Esophagus mucosa (tissue), 1 donor: ENCODE data around the gene TAF7L. TPM values are rescaled to one million over a fixed set of nuclear protein-coding genes. Genes with fewer than 3 reads are reported as not detected.
"Not testable (repeated sequence)": the region's sequence is repeated elsewhere in the genome, so short reads cannot be mapped to it uniquely, and the experiment has no call there.

ENCODE experiments used
- ATAC-seq: fragments of 200-7000 bp; cut with Tn5 transposase; one replicate; pipeline ENCODE4 v1.9.1; 2020
- total RNA-seq: library from RNA; stranded (reverse); gene quantifications from one replicate; pipeline ENCODE4 v1.2.4, GENCODE V29; 2023
- donor health status: DM: yes; HTN: yes; CAD: no.

Gene TAF7L, protein sequence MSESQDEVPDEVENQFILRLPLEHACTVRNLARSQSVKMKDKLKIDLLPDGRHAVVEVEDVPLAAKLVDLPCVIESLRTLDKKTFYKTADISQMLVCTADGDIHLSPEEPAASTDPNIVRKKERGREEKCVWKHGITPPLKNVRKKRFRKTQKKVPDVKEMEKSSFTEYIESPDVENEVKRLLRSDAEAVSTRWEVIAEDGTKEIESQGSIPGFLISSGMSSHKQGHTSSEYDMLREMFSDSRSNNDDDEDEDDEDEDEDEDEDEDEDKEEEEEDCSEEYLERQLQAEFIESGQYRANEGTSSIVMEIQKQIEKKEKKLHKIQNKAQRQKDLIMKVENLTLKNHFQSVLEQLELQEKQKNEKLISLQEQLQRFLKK
- total RNA-seq: 0.12 TPM

DNA sequence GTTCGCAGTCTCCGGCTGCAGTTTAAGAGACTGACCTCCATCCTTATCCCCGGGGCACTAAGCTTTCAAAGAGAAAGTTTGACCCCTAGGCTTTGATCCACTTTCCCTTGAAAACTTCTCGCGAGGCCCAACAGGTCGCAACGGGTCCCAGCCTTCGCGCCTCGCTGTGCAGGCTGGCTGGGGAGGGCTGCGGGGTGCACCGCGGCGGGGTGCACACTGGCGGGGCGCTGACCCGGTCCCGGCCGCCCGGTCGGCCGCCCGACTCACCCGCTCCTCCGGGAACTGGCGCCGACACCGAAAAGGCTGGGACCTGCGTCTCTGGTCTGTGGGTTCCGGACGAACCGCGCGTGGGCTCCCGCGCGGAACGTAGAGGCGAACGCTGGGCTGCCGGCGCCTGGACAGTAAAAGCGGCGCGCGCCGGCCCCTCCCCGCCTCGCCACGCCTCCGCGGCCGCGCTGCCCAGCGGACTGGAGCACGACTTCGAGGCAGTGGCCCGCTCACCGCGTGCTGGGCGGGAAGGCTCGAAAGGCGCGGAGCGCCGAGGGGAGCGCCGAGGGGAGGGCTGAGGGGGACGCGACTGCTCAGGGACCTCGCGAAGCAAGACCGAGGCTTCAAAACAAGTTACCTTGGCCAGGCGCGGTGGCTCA, at the start of gene TAF7L:
Gene TAF7L, minus strand, starts transcription at position 378 of the 647 bp plus-strand sequence. CDS start 3,791 bp downstream, outside the sequence.
- ATAC-seq: no peak

DNA sequence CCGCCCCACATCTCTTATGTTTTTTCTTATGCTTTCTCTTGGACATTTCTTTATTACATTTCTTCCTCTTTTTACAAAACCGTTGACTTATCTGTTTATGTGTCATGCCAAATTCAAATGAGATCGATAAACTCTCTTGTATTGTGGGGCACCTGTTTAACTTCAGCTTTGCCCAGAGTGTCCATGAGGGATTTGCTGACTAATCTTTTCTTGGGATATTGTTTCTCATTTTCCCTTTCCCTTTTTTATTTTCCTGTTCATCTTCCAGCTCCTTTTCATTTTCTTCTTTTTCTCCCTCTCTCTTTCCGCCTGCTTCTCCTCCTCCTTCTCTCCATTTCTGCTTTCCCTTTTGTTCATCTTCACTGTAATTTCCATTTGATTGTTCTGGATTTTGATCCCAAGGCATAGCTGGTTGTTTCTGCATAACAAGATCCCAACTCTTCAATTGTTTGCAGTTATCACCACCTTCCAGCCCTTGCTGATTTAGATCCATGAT, 46.7 kb upstream of the TAF7L start:
- ATAC-seq: no peak

DNA sequence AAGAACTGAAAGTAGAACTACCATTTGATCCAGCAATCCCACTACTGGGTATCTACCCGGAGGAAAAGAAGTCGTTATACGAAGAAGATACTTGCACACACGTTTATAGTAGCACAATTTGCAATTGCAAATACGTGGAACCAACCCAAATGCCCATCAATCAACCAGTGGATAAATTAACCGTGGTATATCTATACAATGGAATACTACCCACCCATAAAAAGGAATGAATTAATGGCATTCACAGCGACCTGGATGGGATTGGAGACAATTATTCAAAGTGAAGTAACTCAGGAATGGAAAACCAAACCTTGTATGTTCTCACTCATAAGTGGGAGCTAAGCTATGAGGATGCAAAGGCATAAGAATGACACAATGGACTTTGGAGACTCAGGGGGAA, 43.2 kb upstream of the TAF7L start:
- ATAC-seq: not testable (repeated sequence)

DNA sequence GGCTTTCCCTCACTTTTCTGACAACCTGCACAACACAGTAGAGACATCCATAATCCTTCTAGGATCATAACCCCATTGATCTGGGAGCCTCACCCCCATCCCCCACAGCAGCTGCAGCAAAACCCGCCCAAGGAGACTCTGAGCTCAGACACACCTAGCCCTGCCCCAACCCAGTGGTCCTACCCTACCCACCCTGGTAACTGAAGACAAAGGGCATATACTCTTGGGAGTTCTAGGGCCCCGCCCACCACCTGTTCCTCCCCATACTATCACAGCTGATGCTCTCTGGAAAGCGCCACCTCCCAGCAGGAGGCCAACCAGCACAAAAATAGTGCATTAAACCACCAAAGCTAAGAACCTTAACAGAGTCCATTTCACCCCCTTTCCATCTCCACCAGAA, 35.5 kb upstream of the TAF7L start:
- not testable (repeated sequence) for ATAC-seq

DNA sequence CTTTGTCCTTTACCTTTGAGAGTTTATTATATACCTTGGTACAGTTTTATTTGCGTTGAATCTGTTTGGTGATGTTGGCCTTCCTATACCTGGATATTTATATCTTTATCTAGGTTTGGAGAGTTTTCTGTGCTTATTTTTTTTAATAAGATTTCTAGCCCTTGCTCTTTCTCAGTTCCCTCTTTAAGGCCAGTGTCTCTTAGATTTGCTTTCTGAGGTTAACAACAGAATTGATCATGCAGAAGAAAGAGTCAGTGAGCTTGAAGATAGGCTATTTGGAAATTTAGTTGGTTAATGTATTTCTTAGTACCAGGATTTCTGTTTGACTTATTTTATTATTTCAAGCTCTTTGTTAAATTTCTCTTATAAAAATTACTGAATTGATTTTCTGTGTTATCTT, 12.7 kb upstream of the TAF7L start:
- no peak for ATAC-seq

DNA sequence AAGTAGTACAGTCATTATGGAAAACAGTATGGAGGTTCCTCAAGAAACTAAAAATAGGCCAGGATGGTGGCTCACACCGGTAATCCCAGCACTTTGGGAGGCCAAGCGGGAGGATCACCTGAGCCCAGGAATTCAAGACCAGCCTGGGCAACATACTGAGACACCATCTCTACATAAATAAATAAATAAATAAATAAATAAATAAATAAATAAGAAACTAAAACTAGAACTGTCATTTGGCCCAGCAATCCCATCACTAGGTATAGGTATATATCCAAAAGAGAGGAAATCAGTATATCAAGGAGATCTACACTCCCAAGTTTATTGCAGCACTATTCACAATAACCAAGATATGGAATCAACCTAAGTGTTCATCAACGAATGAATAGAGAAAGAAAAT, 4.5 kb upstream of the TAF7L start:
- ATAC-seq: not testable (repeated sequence)

DNA sequence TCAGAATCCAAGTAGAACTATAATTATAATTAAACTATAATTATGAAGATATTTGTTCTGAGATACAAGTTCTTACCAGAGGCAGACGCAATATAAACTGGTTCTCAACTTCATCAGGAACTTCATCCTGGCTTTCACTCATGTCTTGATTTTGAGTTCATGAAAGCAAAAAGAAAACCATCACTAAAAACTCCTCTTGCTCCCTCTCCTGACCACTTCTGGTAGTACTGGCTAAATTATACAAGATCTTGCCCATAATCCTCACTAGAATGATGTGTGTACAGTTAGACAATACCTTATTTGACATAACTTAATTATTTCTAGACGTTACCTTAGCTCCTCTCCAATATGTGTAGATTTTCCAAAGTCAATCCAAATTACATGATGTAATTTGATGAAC, 3.7 kb downstream of the TAF7L start:
- ATAC-seq: peak; percentile 42

DNA sequence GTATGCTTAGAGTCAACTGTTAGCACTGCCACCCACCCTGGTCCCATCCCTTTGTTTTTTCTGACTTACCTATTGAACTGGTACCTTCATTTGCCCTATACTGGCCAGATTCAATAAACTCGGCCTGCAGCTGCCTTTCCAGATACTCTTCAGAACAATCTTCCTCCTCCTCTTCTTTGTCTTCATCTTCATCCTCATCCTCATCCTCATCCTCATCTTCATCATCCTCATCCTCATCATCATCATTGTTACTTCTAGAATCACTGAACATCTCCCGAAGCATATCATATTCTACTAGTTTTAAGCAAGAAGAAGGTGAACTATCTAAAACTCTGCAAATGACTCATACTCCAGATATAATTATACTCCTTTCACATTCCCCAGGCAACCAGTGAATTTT, 14.9 kb downstream of the TAF7L start:
- ATAC-seq: no peak

DNA sequence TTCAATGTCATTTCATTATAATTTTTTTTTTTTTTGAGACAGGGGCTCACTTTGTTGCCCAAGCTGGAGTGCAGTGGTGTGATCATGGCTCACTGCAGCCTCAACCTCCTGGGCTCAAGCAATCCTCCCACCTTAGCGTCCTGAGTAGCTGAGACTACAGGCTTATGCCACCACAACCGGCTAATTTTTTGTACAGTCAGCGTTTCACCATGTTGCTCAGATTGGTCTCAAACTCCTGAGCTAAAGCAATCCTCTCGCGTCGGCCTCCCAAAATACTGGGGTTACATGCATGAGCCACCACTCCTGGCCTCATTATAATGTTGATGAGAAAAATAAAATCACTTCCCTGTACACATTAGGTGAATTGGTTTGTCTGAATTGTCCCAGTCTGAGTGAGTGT, 16.9 kb downstream of the TAF7L start:
- ATAC-seq: no peak

DNA sequence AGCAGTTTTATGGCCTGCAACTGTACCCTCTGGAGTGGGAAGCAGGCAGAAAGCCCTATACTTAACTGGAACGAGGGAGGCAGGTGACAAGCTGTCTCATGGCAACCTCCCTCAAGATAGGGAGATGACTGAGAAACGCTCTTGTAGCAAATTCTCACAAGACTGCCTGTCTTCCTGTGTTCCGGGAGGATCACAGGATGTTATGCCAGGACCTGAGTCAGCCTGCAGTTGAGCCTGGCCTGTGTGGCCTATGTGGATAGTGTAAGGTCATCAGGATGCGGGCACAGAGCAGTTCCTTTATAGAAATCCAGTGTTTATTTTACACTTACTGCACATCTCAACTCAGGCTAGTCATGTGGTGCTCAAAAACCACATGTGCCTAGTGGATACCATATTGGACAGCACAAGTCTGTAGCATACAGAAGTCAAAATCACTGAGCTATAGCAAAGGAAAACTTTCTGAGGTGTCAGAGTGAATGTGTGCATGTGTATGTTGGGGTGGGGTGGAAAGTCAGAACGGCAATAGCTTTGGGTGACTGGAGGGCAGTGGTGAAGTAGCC, 25.2 kb downstream of the TAF7L start:
- ATAC-seq: no peak

DNA sequence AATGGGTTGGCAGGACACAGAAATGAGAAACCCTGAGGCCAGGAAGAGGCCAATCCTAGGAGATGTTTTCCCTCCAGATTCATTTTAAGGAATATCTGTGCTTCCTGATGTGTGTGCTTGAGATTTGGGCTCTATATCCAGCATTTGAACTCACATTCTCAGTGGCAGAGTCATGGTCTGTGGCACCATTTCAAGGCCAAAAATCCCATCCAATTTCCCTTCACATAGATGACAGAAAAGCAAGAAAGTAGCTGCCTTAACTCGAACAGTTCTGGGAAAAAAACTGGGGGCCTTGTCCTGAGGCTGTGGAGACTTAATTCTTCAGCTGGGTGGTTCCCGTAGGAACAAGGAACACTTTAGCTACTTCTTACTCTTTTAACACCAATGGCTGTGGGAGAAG, 27.4 kb downstream of the TAF7L start:
- no peak for ATAC-seq

DNA sequence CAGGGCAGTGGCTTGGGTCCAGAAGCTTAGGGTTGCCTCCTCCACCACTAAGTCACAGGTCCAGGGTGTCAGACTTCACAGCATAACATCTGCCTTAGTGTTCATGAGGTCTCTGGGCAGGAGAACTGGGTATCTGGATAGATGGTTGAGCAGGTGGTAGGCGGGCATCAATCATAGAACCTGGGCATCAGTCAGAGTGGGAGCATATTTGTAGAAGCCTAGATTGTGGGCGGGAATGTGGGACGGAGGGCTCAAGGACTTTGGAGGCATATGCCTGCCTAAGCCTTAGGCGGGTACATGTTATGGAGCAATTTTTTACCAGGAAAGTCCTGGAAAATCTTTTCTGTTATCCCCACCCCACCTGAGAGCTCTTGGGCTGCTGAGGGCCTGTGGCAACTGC, 28.5 kb downstream of the TAF7L start:
- ATAC-seq: no peak

DNA sequence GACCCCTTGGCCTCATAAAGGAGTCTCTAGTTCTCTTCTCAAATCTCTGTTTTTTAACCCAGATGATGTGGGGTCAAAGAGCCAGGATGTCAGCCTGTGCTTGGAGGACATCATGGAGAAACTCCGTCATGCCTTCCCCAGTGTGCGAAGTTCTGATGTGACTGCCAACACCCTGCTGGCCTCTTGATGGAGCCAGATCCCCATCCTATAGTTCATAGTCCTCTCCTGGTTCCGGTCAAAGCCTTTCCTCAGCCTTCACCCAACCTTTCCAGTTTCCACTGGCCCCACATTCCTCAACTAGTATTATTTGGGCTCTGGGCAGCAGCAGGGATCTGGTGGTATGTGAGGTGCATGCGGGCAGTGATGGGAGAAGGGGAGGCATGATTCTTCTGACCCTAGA, 30.7 kb downstream of the TAF7L start:
- peak; percentile 59 for ATAC-seq

DNA sequence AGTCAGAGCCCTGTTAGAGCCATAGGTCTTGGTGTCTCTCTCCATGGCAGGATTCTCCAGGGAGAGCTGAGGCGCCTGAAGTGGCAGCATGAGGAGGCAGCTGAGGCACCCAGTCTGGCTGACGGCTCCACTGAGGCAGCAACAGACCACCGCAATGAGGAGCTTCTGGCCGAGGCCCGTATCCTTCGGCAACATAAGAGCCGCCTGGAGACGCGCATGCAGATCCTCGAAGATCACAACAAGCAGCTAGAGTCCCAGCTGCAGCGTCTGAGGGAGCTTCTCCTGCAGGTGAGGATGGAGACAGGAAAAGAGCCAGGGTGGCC, 32.9 kb downstream of the TAF7L start:
- ATAC-seq: no peak

DNA sequence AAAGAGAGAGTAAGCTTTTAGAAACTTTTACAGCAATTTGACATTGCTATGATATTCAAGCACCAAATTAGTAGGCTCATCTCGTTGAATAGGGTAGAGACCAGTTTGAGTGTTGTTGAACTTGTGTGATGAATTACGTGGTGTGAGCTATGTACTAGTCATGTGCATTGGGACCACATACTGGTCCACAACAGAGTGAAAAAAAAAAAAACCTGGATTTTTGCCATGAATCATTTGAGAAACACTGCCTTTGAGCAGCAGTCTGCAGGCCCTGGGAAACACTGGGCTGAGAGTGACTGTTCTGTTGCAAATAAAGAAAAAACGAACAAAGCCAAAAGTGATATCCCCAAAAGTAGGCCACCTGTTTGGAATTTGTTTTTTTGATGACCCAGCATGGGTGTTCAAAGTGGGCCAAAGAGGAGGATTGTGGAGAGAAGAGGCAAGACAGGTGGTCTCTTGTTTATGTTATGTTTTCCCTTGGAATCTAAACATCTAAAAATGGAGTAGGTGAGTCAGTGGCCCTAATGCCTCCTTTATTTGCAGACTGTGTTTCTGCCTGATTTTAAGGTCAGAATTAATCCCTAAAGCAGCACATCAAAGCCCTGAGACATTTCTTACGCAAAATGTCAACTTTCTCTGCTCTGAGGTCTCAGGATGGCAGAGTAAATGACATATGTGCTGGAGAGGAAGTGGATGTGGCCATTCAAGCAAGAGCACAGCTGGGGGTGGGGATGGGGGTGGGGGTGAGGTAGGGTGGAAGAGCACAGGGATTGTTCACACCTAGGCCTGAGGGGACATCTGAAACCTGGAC, 33.5 kb downstream of the TAF7L start:
- ATAC-seq: no peak

DNA sequence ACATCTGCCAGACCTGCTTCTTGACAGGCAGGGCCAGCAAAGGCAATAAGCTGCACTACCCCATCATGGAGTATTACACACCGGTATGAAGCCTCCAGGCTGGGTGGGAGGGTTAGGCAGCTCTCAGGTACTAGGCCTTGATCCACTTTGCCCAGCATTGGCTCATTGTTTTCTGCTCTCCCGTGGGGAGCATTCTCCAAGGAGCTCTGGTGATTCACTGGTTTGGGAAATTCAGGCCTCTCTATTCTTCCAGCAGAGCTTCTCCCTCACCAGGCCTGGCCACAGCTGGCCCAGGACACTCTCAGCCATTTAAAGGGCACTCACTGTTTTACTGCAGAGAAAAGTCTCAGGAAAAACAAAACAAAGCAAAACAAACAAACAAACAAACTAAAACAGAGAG, 38.5 kb downstream of the TAF7L start:
- no peak for ATAC-seq

DNA sequence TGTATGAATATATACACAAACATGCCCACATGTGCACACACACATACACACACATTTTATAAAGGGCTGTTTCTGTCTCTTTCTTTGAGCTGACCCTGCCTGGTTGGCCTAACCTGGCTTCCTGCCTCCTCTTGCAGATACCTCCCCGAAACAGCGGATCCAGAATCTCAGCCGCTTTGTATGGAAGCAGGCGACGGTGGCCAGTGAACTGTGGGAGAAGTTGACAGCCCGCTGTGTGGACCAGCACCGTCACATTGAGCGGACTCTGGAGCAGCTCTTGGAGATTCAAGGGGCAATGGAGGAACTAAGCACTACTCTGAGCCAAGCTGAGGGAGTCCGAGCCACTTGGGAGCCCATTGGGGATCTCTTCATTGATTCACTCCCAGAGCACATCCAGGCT, 49.6 kb downstream of the TAF7L start:
- ATAC-seq: no peak

DNA sequence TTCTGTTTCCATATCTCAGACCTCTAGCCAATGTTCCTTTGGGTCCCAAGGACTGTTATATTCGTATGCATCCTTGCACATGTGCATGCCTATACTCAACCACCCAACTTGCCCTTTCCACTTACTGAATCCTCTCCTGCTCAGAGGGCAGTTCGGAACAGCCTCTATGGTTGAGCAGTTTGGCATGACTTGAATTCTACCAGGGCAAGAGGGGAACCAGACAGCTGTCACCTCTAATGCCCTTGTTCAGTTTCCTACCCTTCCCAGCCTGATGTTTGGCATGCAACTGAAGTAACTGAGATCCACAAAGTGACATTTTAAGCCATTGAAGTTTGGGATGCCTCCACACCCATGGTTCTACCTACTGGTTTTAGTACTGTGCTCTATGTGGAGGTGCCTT, 54.1 kb downstream of the TAF7L start:
- ATAC-seq: no peak

DNA sequence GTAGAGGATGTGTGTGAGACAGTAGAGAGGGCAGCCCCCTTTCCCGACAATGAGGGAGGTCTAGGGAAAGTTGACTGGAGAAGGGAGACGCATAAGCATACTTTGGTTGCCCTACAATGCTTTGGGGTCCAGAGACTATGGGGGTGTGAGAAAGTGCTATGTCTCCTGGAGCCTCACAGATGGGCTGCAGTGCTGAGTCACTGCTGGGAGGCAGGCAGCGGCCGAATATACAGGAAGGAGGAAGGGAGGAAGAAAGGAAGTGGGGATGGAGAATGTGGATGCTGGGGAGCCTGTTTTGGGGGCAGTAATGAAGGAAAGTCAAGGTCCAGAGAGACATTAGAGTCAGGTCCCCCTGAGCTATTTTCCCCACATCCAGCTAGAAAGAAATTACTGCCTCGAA, 58.8 kb downstream of the TAF7L start:
- no peak for ATAC-seq

DNA sequence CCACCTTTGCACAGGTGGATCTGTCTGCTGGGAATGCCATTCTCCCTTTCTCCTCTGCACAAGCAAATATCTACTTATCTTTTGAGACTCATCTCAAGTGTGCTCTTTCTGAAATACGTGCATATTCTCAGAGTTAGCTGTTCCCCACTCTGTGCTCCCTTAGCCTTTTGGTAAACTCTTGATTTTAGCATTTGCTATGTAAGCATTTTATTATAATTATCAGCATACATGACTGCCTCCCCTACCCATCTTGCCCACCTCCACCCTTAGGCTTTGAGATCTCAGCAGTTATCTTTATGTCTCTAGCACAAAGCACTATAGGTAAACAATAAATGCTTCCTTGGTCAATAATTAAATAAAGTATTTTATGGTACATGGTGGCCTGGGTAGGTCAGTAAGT, 60.1 kb downstream of the TAF7L start:
- no peak for ATAC-seq

DNA sequence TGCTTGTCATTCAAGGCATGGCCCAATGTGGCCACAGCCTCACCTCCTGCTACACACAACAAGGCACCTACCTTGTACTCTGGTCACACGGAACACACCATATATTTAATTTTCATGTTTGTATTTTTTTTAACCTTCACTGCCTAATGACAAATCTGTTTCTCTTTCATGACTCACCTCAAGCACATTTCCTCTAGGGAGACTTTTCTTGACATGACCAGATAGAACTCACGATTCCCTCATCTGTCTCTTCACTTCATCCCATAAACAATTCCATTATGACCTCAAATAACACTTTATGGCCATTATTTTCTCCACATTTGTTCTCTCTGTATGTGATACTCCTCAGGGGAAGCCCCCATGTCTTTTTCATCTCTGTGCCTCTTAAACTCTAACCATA, 60.5 kb downstream of the TAF7L start:
- ATAC-seq: no peak

DNA sequence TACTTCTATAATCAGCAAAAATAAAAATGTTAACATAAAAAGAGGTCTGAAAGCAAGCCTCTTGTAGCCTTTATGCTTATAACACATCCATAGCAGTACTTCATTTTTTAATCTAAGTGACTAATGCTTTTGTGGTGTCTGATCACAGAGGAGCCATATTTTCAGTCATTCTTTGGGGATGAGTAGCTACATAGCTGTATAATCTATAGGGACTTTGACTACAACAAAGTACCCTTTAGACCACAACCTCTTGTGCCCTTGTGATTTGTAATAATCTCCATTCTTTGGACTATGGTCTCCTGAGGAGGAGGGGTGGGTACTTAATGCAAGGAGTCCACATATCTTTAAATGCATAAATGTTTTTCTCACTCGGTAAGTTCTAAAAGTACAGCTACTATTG, 62.0 kb downstream of the TAF7L start:
- no peak for ATAC-seq

DNA sequence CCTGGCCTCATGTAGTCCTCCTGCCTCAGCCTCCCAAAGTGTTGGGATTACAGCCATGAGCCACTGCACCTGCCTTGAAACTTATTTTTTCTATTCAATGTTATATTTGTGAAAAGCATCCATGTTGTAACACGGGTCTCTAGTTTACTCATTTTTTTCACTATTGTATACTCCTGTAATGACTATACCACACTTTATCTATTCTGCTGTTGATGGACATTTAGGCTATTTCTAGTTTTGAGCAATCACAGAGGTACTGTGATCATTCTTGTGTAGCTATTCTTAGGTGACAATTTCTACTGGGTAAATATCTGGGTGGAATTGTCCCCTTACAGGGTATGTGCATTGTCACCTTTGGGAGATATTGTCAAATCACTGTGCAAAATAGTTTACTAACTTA, 67.9 kb downstream of the TAF7L start:
- no peak for ATAC-seq
